OCI-M1 (cell line): ENCODE data around the gene SV2C.

ENCODE experiments used
- DNase-seq: peaks from one replicate; lab custom pipeline; 2025; lab: John Stamatoyannopoulos, UW

SV2C gene

DNA sequence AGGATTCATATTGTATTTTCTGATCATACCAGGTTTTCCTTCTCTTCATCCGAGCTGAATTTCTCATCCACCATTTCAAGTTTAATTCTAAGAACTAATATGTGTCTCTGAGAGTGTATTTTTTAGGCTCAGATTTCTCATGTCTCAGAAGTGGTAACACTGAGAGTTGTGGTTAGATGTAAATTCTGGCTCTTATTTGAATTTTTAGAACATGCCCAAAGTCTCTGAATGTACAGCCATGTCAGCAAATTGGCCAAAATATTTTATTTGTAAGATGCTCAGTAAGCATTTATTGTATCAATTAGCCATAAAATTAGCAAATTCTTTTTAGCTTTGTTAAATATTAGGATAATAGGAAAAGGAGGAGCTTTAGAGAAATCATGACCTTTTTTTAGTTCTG, 16.6 kb downstream of the SV2C start:
- DNase-seq = no peak

DNA sequence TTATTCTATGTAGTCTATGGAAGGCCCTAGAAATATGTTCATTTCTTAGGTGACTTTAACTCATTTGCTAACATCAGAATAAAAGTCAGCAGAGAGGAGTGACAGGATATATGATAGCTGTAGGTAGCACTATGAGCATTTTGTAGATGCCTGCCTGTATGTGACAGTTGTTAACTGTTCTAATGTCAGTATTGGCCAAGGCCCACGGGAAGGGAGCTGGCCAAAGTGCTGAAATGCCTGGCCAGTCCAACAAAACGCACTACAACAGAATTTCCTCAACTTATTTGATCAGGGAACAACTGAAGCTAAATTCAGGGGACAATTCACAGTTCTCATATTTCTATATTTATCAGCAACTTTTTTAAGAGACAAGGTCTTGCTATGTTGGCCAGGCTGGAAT, 20.8 kb downstream of the SV2C start:
- DNase-seq = peak; percentile 55

DNA sequence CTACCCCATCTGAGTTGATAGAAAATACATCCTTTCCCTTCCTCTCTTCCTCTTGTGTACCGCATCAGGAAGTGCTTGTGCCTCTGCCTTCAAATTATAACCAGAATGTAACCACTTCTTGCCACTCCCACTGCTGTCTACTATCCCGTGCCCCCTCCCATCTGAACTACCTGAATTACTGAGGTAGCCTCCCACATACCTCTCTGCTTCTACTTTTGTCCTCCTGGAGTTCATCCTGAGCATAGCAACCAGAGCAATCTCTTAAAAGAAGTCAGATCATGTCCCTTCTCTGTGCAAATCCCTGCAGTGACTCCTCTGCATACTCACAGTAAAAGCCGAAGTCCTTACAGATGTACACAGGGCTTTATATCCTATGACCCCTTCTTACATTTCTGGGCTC, 23.0 kb downstream of the SV2C start:
- DNase-seq = no peak

DNA sequence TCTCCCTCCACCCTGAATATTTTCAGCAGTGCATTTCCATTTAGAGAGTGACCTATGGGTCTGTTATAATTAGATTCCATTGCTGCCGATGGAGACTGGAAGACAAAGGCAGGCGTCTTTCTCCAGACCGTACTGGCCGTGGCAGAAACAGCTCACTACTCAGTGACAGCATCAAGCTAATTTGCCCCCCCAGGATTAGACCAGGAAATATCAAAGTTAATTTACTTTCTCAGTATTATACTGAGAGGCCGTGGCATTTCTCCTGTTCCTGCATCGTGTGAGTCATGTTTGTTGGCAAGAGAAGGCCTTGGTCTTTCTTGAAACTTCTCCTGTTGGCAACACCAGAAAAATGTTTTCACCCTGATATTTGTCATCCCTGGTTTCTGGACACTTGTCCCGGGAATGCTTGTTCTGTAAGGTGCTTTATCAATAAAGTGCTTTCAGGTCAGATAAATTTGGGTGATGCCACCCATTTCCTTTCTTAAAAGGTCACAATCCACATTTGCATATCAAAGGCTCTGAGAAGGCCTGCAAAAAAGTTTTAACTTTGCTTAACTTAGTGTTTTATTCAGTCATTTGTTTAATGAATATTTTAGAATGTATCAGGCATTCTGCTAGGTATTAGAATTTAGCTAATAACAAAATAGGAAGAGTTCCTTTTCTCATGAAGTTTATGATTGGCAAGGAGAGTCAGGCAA, 28.4 kb downstream of the SV2C start:
- no peak for DNase-seq

DNA sequence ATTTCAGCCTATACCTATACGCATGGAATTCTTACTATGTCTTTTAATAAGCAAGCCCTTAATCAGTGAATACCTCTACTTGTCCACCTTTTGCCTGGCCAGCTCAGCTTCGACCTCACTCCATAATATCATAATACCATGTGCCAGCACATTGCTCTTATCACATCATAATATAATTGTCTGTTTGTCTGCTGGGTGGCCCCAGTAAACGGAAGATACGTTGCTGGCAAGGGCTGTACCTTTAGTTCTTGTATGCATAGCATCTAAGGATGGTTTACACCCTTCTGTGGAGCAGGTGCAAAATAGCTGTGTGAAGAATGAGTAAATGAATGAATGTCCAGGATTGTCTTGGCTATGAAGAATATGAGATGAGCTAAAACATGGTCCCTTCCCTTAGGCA, 29.9 kb downstream of the SV2C start:
- DNase-seq = no peak

DNA sequence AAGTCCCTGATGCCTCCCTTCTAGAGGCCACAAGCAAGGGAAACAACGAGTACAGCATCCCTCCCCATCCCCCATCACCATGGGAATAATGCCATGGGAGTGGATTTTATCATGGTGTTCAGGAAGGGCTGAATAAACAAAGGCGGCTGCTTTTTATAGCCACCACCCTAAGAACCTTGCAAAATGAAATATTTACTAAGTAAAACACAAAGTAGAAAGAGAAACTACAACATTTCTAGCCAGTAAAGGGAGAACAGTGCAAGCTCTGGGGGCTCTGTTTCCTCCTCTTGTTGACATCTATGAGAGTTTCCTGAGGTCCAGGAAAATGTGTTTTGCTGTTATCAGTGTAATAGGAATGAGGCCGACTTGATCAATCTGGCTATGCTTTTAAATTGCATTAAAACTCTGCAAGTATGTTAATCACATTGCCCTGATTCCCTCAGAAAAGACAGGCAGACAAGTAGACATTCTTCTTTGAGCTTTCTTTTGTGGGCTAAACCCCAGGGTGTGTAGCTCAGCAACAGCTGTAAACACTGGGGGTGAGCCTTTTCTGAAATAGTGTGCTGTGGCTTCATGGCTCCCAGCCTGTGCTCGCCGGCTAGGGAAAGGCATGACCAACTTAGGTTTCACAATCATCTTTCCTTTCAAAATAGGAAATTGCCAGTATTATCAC, 31.1 kb downstream of the SV2C start:
- DNase-seq = no peak

DNA sequence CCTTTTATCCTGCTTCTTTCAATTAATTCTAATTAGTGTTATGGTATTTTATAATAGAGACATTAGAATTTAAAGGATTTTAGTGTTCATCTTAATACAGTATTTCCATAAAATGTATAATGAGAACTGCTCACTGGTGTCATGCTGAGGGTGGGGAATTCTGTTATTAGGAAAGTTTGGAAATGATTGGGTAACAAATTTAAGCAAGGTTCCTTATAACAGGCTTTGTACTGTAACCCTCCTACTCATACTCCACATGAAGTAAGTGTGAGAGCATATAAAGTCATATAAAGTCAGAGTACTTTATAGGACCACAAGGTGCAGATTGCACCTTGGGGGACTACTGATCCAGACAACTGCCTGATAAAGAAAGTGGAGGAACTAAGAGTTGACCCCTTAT, 42.2 kb downstream of the SV2C start:
- no peak for DNase-seq

DNA sequence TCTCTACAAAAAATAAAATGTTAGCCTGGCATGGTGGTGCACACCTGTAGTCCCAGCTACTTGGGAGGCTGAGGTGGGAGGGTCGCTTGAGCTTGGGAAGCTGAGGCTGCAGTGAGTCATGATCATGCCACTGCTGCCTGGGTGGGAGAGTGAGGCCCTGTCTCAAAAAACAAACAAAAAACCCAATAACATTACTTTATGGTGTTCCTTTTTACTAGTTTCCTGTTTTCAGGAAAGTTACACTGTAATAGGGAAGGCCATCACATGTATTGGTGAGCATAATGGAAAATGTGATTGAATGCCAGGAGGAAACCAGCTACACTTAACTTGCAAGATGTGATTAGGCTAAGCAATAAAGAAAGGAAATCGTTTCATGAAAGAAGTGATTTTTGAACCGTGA, 42.7 kb downstream of the SV2C start:
- DNase-seq = no peak

DNA sequence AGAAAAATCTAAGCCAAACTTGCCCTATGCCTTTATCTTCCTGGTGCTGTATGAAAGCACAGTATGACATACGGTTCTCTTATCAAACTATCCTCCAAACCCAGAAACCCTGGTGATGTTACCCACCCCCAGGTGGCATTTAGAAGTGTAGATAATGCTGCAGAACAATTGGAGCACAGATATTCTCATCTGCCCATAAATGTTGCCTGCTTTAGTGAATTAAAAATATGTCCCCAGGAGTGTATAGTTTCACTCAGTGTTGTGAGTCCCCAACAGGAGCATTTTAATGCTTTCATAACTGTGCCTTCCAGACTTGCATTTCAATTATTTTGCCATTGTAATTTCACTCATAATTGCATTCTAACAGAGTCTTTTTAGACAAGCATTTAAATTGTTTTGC, 50.8 kb downstream of the SV2C start:
- DNase-seq = no peak

DNA sequence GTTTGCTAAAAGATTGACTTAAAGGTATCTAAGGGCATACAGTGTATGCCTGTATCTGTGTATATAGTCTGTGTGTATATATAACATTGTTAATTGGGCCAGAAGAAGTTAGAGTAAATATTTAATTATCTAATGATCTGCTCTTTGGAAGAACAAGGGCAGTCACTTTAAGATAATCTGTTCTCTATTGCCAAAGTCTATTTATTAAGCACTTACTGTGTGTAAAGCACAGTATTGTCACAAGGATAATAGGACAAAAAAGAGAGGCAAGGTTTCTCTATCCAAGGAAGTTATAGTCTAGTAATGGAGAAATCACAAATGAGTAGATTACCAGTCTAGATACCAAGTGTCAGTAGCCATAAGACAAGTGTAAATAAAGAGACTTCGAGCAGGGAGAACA, 51.5 kb downstream of the SV2C start:
- DNase-seq = no peak

DNA sequence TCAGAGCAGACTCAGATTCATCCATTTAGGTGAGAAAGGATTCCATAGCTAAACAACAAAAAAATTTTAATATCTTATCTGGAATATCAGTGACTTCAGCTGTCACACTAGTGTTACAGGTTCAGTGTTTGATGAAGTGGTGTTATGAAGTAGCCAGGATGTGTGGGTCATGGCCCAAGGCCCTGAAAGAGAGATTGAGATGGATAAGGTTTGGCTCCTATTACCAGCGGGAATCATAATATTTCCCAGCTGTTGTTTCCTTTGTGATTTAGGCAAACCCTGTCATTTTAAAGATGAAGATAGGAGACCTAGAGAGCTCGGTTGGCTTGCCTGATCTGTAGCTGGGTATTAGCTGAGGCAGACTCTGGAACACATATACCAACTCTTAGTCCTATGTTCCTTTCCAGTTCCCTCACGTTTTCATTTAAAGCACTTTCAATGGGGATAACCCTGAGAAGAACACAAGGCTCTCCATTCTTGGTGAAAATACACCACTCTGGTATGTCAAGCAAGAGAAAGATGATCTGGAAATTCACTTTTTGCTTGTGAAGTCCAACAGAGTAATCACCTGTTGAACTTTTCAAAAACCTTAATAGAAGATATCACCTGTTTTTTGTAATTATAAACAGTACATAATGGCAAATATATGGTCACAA, 54.8 kb downstream of the SV2C start:
- DNase-seq = no peak

DNA sequence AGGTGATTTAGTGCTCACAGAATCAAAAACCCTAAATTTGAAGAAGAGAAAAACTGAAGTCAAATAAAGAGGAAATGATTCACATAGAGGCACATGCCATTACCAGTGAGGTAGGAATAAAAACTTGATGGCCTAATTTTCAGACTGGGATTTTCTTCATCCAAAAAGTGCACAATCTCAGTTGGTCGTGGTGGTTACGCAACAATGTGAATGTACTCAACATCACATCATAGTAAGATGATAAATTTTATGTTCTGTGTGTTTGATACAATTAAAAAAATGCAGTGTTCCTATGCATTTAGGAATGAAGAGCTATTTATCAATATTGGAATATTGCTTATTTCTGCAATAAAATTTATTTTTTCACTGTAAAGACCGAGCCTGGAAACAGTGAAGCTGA, 60.7 kb downstream of the SV2C start:
- DNase-seq = no peak

DNA sequence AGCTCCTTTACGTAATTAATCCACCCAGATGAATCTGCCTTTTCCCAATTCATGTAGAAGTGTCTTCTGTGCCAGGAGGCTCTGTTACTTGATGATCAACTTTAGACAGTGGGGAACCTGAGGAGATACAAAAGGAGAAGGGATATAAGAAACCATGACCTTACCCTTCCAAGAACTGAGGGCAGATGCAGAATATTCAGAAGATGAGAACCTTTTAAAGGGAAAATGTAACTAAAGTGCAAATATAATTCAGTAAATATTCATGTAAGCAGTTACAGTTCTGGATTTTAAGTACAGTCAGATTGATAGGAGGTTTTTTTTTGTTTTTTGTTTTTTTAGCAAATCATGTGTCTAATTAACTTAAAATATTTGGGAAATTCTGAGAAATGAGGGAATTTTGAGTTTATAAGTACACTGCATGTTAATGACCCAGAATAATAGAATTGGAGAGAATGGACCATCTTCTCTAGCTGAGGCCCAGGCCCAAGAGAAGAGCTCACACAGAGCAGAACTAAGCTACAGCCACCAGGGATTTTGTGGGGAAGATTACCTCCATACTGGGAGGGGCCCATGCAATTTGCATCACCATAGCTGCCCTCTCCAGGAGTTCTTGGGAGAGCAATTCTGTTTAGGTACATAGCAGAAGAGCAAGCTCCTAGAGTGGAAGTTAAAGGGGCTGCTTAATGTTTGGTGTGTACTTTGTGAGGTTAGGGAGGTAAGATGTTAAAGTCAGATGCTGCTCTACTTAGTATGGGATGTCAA, 61.5 kb downstream of the SV2C start:
- no peak for DNase-seq

DNA sequence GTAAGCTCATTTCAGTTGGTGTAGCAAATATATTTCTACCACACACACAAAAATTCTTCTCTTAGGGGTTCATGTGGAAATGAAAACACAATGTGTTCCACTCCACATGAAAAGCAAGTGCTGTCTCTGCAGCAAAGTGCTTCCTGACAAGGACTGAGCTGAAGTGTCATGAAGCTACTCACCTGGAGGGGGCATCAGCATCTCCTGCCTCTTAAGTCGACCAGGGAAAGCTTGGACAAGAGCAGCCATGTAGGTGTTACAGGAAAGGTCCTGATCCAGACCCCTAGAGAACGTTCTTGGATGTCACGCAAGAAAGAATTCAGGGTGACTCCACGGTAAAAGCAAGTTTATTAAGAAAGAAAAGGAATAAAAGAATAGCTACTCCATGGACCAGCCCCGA, 62.8 kb downstream of the SV2C start:
- peak; percentile 25 for DNase-seq

DNA sequence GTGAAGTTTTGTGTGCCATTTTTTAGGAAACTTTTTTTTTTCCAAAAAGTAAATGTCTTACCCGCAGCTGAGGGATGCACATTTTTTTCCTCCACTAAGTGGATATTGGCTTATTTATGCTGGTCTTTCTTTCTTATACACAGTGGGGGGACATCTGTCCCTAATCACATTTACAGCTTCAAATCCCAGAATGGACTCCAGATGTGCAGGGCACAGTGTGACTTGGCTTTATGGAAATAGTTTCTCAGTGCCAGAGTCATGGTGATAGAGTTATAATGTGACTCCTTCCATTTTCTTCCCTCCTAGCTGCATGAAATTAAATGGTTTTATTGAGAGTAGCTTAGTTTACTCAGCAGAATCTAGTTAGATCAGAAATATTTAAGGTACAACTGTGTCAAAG, 66.5 kb downstream of the SV2C start:
- DNase-seq = no peak

DNA sequence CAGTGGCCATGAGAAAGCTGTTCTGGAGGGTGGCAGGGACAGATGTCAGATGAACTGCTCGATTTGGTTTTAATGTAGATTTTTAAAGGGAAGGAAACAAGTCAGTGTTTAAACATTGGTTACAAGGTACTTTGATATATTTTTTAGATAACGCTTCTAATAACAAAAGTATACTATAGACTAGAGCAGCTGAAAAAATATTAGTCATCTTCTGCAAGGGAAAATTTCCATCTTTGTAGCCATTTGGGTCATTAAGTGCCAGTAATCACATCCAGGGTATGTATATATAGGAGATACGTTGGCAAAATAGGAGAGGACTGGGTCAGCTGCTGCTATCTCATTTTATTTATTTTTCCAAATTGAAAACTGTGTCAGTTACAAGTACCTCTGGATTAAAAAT, 69.0 kb downstream of the SV2C start:
- DNase-seq = no peak

DNA sequence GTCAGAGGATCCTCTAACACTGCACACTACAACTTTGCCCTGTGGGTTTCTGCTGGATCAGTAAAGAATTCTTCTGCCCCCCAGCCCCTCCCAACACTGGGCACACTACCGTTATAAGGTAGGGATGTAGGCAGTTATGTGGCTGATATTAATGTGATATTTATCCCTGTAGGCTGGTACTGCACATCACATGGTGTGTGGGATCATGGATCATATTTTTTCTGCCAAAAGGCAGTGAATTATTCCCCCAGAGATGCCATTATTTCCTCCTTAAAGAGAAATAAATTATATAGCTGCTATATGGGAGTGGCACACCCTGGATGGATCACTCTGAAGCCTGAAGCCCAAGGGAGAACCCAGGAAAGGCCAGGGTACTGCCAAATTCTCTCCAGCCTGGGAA, 69.5 kb downstream of the SV2C start:
- DNase-seq = no peak

DNA sequence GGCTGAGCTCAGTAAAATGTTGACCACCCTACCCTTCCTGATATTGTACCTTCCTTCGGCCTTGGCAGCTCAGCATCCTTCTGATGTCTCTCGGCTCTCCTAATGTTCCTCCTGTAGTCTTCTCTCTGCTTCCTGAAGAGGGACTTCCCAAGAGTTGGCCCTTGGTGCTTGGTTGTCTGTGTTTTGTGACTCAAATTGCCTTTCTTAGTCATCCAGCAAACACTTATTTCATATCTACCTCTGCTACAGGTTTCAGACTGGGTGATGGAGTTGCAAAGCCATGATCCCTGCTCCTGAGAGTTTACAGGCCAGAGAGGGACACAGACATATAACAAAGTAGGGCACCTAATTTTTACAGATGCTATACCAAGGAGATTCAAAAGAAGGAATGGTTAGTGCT, 70.1 kb downstream of the SV2C start:
- DNase-seq = no peak

DNA sequence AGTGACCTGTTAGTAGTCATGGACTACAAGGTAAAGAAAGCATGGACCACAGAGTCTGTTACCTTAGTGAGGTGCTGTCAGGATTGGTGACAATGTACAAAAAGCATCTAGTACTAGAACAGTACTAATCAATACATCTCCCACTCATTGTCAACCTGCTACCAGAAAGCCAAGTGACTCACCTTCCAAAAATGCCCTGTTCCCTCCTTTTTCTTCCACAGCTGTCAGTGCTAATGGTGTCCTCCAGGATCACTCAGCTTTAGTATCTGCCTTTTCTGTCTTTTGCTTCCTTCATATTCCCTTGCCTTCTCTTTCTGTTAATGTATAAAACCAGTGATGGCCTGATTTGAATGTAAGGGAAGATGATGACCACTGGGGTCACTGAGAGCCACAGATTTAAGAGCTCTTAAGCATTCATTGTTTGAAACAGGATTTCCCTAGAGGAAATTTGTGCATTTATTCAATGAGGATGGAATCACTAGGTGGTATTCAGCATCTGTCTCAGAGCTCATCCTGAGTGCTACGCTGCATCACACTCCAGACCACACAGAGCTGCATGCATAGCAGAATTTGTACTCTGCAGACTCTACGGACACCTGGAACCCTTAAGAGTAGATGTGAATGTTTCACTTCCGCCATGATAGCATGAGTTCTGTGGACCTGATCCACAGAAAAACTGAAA, 71.0 kb downstream of the SV2C start:
- DNase-seq = no peak

DNA sequence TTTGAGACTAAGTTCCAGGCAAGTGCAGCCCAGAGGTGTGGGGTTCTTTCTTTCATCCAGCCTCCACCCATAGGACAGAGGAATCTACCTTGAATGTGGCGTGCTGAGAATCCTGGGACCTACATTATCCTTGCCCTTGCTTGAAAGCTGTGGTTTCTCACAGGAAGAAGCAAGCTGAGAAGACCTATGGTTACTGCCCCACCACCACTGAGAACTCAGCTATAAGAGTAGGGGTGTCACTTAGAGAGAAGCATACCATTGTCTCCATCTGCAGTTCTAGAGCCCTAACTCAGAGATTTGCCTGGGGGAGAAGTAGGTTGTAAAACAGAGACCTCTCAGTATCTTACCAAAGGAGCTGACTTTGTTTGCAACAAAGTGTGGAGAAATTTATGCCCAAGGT, 72.4 kb downstream of the SV2C start:
- no peak for DNase-seq

DNA sequence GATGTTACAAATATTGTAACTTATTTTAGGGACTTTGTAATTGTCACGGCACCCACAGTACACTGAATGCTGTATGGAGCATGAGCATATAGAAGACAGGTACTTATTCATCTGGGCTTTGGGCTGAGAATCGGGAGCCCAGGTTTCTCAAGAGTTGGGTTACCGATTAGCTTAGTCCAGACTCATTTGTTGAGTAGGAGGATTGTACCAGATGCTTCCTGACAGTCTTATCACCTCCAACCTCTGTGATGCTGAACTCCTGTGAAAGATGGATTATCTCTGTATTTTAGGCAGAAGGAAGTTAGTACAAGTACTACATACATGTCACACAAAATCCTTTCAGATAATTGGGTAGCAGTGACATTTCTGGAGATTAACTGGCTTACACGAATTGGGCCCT, 79.2 kb downstream of the SV2C start:
- DNase-seq = no peak

DNA sequence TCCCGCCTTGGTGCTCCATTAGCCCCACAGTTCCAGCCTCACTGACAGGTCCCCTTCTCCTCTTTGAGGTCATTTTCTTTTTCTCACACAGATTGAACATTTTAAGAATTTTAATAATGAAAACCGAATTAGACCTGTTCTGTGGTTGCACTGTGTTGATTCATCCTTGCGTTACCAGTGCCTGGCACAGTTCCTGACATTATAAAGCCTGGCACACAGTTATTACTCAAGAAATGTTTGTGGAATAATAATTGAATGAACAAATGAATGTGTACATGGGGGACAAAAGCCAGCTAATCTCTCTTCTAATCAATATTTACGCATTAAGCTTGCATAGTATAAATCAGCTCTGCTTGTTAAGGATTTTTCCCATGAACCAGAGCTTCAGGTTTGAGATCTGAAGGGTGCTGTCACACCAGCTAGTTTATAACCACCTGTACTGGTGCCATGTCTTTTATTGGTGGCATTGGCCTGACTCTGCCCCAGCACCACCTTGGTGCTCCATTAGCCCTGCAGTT, 80.0 kb downstream of the SV2C start:
- DNase-seq = no peak
